Ishikawa (cell line): ENCODE data around the gene TMEM212.

Source experiments
- CEBPB ChIP-seq: IDR thresholded peaks from 2 replicates; pipeline ENCODE4 v1.6.1; 2012
- CREB1 ChIP-seq: IDR thresholded peaks from 2 replicates; pipeline ENCODE4 v1.6.1; 2012; ENCODE audit warnings: low read depth

GRCh38 chr3:171824116-171824515 lies 19.0 kb upstream of the TMEM212 start:
- TF ChIP-seq CEBPB (no peak), CREB1 (no peak)
